Bronchial smooth muscle cell (primary cell): Measurements from ENCODE around the gene TMA7. TPM values are rescaled to one million over a fixed set of nuclear protein-coding genes. Genes with fewer than 3 reads are reported as not detected.

Source experiments
- total RNA-seq: library from RNA; depleted of rRNA; stranded (reverse); fragments of >200 nt; gene quantifications from 2 replicates; pipeline ENCODE4 v1.2.1, GENCODE V29; 2014

Gene TMA7
- total RNA-seq, result 256 and 553 TPM in 2 replicates

DNA sequence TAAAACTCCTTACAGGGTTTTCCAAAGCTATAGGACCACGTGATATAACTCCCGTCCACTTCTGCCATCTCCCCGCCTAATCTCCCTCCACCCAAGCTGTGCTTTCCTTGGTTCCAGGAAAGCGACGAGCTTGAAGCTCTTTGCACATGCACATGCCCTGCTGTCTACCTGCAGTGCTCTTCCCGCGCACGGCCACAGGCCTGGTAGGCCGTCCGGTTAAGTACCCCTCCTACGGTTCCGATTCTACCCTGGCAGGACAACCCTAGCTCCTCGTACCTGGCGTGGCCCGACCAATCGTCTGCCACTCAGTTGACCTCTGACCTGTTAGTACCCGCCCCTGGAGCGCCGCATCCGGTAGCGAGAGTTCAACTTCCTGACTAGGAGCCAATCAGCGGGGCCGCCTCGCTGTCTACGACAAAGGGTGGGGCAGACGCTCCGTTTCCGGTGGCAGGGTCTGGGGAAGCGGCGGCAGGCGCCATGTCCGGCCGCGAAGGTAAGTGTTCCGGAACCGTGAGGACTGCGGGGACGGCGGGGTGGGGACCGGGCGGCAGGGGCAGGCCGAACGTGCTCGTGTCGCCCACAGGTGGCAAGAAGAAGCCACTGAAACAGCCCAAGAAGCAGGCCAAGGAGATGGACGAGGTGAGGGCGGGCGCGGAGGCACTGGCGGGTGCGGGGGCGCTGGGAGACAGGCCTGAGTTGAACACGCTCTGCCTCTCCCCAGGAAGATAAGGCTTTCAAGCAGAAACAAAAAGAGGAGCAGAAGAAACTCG is at the start of gene TMA7, which contains the start of gene CCDC51:
Gene TMA7 (plus strand): TSS at position 438 of the 770 bp plus-strand sequence. CDS start 40 bp downstream, at position 478.
Gene CCDC51 (minus strand): TSS at position 300 of the 770 bp plus-strand sequence. CDS start 4,991 bp downstream, outside the sequence.

DNA sequence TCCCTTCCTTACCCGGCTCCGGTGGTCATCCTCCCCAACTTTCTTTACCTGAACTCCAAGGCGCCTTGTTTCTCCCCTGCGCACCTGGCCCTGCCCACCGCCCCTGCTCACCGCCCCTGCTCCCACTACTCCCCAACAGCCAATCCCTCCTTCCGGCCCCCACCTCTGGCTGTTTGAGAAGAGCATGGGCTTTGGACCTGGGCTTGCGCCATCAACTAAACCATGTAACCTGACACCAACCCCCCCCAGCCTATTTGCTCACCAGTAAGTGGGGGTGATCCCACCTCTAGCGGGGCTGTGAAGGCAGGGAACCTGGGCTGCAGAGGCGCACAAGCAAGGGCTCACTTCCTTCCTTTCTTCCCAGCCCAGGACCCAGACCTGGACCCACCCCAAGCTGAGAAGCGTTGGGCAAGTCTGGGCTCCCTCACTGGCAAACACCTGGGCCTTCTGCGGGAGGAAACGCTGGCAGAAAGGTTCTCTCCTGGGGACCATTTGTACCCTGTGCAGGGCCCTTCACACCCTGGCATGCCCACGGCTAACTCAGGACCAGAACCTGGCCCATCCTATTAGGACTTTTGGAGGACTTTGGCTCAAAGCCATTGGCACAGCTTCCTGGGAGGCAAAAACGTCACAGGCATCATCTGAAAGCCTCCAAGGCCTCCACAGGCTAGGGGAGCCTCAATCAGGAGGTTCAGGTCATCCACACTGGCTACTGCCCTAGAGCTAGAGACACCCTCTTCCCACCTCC is 9.9 kb upstream of the TMA7 start, which contains the start of gene PLXNB1:
Gene PLXNB1 (minus strand): TSS at position 127 of the 748 bp plus-strand sequence. CDS start 5,475 bp downstream, outside the sequence.

DNA sequence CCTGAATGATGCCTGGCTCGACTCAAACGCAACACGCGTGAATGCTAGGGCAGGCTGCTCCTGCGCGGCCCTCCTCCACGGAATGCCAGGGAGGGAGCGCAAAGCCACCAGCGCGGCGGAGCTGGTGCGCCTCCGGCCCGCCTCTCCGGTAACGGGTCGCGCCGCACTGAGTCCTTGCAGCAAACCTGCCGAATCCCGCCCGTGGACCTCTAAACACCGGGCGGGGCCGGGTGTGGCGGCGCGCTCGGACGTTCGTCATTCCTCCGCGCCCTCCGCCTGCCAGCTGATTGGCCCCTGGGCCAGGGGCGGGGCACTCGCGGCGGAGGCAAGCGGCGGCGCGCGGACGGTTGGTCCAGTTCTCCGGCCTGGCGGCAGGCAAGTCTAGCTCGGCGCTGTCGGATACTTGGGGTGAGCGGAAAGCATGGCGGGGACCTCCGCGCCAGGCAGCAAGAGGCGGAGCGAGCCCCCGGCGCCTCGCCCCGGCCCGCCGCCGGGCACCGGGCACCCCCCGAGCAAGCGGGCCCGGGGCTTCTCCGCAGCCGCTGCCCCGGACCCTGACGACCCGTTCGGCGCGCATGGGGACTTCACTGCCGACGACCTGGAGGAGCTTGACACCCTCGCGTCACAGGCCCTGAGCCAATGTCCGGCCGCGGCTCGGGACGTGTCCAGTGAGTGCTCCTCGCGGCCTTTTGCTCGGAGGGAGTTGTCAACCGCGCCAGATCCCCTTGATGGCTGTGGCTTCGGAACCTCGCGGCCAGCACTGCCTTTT is 6.6 kb downstream of the TMA7 start, which contains the start of gene ATRIP:
Gene ATRIP (plus strand): TSS at position 313 of the 769 bp plus-strand sequence. CDS start 109 bp downstream, at position 422.

Other genes with a start within 250 kb of the TMA7 start
- gene CAMP, start 216.8 kb upstream of the TMA7 start, total RNA-seq, result 0.26 TPM in 1 of 2 replicates, not detected in the other
- gene ZNF589, start 199.2 kb upstream of the TMA7 start, total RNA-seq, result 3.5 and 4.4 TPM in 2 replicates
- 16.7 and 28.9 TPM in 2 replicates for gene NME6, start 138.9 kb upstream of the TMA7 start, total RNA-seq
- not detected in 2 replicates for gene SPINK8, start 106.6 kb upstream of the TMA7 start, total RNA-seq
- gene FBXW12, start 68.0 kb upstream of the TMA7 start, total RNA-seq, result not detected in 2 replicates
- gene PLXNB1, start 10.2 kb upstream of the TMA7 start, total RNA-seq, result 42.6 and 57.5 TPM in 2 replicates
- 36.0 and 43.8 TPM in 2 replicates for gene CCDC51, start 138 bp upstream of the TMA7 start, total RNA-seq
- 3.3 and 3.6 TPM in 2 replicates for gene ATRIP, start 6.5 kb downstream of the TMA7 start, total RNA-seq
- 91.1 and 113 TPM in 2 replicates for gene SHISA5, start 63.9 kb downstream of the TMA7 start, total RNA-seq
- gene PFKFB4, start 116.5 kb downstream of the TMA7 start, total RNA-seq, result 4.9 and 5.7 TPM in 2 replicates
- 0.32 and 0.34 TPM in 2 replicates for gene UCN2, start 123.5 kb downstream of the TMA7 start, total RNA-seq
- 27.0 and 27.6 TPM in 2 replicates for gene COL7A1, start 155.1 kb downstream of the TMA7 start, total RNA-seq
- 294 and 307 TPM in 2 replicates for gene UQCRC1, start 169.4 kb downstream of the TMA7 start, total RNA-seq
- not detected in 2 replicates for gene TMEM89, start 181.5 kb downstream of the TMA7 start, total RNA-seq
- gene SLC26A6, start 195.2 kb downstream of the TMA7 start, total RNA-seq, result 16.7 and 18.5 TPM in 2 replicates
- 0.52 and 1.1 TPM in 2 replicates for gene CELSR3, start 222.6 kb downstream of the TMA7 start, total RNA-seq
- gene NCKIPSD, start 245.7 kb downstream of the TMA7 start, total RNA-seq, result 8.4 and 9.4 TPM in 2 replicates